HEK293 (cell line): ENCODE measurements around the gene IRS2.

ENCODE experiments used
- EGR2 ChIP-seq: fragments of 450-650 bp; formaldehyde crosslinking; IDR thresholded peaks from 2 replicates; pipeline ENCODE4 v1.5.1; 2016; ENCODE audit warnings: low read depth, missing biosample characterization, missing genetic modification characterization
- HOXA7 ChIP-seq: sonication (generic); formaldehyde crosslinking; IDR thresholded peaks from 2 replicates; pipeline ENCODE4 v1.8.1; 2022; ENCODE audit warnings: missing genetic modification reagents, borderline replicate concordance
- OSR2 ChIP-seq: fragments of 450-650 bp; formaldehyde crosslinking; IDR thresholded peaks from 2 replicates; pipeline ENCODE4 v1.5.1; 2016; ENCODE audit warnings: missing biosample characterization, missing genetic modification characterization
- TSHZ1 ChIP-seq: fragments of 450-650 bp; formaldehyde crosslinking; IDR thresholded peaks from 2 replicates; pipeline ENCODE4 v1.5.1; 2016; ENCODE audit warnings: missing biosample characterization, missing genetic modification characterization, borderline replicate concordance
- YY1 ChIP-seq: fragments of 450-650 bp; formaldehyde crosslinking; IDR thresholded peaks from 2 replicates; pipeline ENCODE4 v1.5.1; 2018; ENCODE audit warnings: missing biosample characterization, missing genetic modification characterization
- ZBTB11 ChIP-seq: fragments of 450-650 bp; formaldehyde crosslinking; conservative IDR thresholded peaks from 2 replicates; pipeline ENCODE4 v1.5.1; 2016; ENCODE audit warnings: low read depth, missing biosample characterization, missing genetic modification characterization
- ZBTB20 ChIP-seq: fragments of 450-650 bp; formaldehyde crosslinking; IDR thresholded peaks from 2 replicates; pipeline ENCODE4 v1.5.1; 2016; ENCODE audit warnings: missing biosample characterization, missing genetic modification characterization
- ZNF341 ChIP-seq: fragments of 450-650 bp; formaldehyde crosslinking; IDR thresholded peaks from 2 replicates; pipeline ENCODE4; 2016; ENCODE audit warnings: low read depth, missing biosample characterization, missing genetic modification characterization
- ZNF555 ChIP-seq: fragments of 450-650 bp; formaldehyde crosslinking; conservative IDR thresholded peaks from 2 replicates; pipeline ENCODE4 v1.5.1; 2017; ENCODE audit warnings: missing biosample characterization, mild to moderate bottlenecking, missing genetic modification characterization, inconsistent platforms
- ZNF558 ChIP-seq: fragments of 450-650 bp; formaldehyde crosslinking; IDR thresholded peaks from 2 replicates; pipeline ENCODE4 v1.5.1; 2016; ENCODE audit warnings: missing biosample characterization, missing genetic modification characterization
- TF ChIP-seq, protein P1 (sequence below): sonication (generic); formaldehyde crosslinking; IDR thresholded peaks from 2 replicates; pipeline ENCODE4 v1.8.1; 2022; ENCODE audit warnings: mild to moderate bottlenecking, moderate library complexity, missing genetic modification reagents
- TF ChIP-seq, protein P2 (sequence below): fragments of 450-650 bp; formaldehyde crosslinking; IDR thresholded peaks from 2 replicates; pipeline ENCODE4 v1.5.1; 2016; ENCODE audit warnings: missing biosample characterization, missing genetic modification characterization, borderline replicate concordance
- TF ChIP-seq, protein P3 (sequence below): fragments of 450-650 bp; formaldehyde crosslinking; IDR thresholded peaks from 2 replicates; pipeline ENCODE4 v1.5.1; 2016; ENCODE audit warnings: missing biosample characterization, missing genetic modification characterization
- TF ChIP-seq, protein P4 (sequence below): IDR thresholded peaks from 2 replicates; pipeline ENCODE4 v1.6.1; 2011; ENCODE audit warnings: mild to moderate bottlenecking, low read depth, low read length, borderline replicate concordance

- TF ChIP-seq, protein P1, sequence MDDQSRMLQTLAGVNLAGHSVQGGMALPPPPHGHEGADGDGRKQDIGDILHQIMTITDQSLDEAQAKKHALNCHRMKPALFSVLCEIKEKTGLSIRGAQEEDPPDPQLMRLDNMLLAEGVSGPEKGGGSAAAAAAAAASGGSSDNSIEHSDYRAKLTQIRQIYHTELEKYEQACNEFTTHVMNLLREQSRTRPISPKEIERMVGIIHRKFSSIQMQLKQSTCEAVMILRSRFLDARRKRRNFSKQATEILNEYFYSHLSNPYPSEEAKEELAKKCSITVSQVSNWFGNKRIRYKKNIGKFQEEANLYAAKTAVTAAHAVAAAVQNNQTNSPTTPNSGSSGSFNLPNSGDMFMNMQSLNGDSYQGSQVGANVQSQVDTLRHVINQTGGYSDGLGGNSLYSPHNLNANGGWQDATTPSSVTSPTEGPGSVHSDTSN (CRISPR knock-in tag) = no peak
- TF ChIP-seq, protein P2, sequence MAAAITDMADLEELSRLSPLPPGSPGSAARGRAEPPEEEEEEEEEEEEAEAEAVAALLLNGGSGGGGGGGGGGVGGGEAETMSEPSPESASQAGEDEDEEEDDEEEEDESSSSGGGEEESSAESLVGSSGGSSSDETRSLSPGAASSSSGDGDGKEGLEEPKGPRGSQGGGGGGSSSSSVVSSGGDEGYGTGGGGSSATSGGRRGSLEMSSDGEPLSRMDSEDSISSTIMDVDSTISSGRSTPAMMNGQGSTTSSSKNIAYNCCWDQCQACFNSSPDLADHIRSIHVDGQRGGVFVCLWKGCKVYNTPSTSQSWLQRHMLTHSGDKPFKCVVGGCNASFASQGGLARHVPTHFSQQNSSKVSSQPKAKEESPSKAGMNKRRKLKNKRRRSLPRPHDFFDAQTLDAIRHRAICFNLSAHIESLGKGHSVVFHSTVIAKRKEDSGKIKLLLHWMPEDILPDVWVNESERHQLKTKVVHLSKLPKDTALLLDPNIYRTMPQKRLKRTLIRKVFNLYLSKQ (tag by site-specific recombination) = no peak
- no peak for TF ChIP-seq ZBTB11
- TF ChIP-seq EGR2 (tag by site-specific recombination) = no peak
- TF ChIP-seq ZNF341 (tag by site-specific recombination) = no peak
- TF ChIP-seq, protein P3, sequence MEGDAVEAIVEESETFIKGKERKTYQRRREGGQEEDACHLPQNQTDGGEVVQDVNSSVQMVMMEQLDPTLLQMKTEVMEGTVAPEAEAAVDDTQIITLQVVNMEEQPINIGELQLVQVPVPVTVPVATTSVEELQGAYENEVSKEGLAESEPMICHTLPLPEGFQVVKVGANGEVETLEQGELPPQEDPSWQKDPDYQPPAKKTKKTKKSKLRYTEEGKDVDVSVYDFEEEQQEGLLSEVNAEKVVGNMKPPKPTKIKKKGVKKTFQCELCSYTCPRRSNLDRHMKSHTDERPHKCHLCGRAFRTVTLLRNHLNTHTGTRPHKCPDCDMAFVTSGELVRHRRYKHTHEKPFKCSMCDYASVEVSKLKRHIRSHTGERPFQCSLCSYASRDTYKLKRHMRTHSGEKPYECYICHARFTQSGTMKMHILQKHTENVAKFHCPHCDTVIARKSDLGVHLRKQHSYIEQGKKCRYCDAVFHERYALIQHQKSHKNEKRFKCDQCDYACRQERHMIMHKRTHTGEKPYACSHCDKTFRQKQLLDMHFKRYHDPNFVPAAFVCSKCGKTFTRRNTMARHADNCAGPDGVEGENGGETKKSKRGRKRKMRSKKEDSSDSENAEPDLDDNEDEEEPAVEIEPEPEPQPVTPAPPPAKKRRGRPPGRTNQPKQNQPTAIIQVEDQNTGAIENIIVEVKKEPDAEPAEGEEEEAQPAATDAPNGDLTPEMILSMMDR (tag by site-specific recombination) = no peak
- TF ChIP-seq TSHZ1 (tag by site-specific recombination) = no peak
- no peak for TF ChIP-seq YY1
- TF ChIP-seq ZBTB20 (tag by site-specific recombination) = no peak
- TF ChIP-seq, protein P4, sequence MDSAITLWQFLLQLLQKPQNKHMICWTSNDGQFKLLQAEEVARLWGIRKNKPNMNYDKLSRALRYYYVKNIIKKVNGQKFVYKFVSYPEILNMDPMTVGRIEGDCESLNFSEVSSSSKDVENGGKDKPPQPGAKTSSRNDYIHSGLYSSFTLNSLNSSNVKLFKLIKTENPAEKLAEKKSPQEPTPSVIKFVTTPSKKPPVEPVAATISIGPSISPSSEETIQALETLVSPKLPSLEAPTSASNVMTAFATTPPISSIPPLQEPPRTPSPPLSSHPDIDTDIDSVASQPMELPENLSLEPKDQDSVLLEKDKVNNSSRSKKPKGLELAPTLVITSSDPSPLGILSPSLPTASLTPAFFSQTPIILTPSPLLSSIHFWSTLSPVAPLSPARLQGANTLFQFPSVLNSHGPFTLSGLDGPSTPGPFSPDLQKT = no peak
- no peak for TF ChIP-seq HOXA7 (CRISPR knock-in tag)
- no peak for TF ChIP-seq ZNF558 (tag by site-specific recombination)
- TF ChIP-seq OSR2 (tag by site-specific recombination) = no peak
- no peak for TF ChIP-seq ZNF555 (tag by site-specific recombination)
These were observed 4.9 kb downstream of the IRS2 start for GRCh38 chr13:109781384-109782065.
